Stimulated activated naive B cell treated with anti-CD40 and anti-IgM and Interleukin-4, amounts not matched to agents 10 μg/mL and 1 μg/mL and 100 μg/mL, for 72 hours (primary cell): ENCODE data around the gene NCAM1.
"Not testable (repeated sequence)": the region's sequence is repeated elsewhere in the genome, so short reads cannot be mapped to it uniquely, and the experiment has no call there.

Experiments used
- ATAC-seq, 2 donors: fragments of 150-1000 bp; cut with Tn5 transposase; replicated peaks; 2 replicates each; pipeline ENCODE4 v1.10.0; 2021; ENCODE audit warnings: moderate library complexity in 1 of 2
- DNase-seq: peaks from one replicate; pipeline ENCODE4 v3.0.0; 2021
- H3K27ac Mint-ChIP-seq: one replicate; pipeline ENCODE4 v1.8.0; 2022; ENCODE audit warnings: mild to moderate bottlenecking, mixed read lengths
- H3K27me3 Mint-ChIP-seq, 2 donors: one replicate each; pipeline ENCODE4 v1.8.0; 2022; ENCODE audit warnings: mixed read lengths in 2 of 2
- H3K36me3 Mint-ChIP-seq, 2 donors: one replicate each; pipeline ENCODE4 v1.8.0; 2022; ENCODE audit warnings: mixed read lengths in 2 of 2, mild to moderate bottlenecking in 1 of 2
- H3K4me1 Mint-ChIP-seq, 2 donors: one replicate each; pipeline ENCODE4 v1.8.0; 2022; ENCODE audit warnings: mixed read lengths in 2 of 2, mild to moderate bottlenecking in 1 of 2
- H3K4me3 Mint-ChIP-seq, 2 donors: one replicate each; pipeline ENCODE4 v1.8.0; 2022; ENCODE audit warnings: mild to moderate bottlenecking in 2 of 2, mixed read lengths in 2 of 2, moderate library complexity in 1 of 2
- H3K9me3 Mint-ChIP-seq, 2 donors: one replicate each; pipeline ENCODE4 v1.8.0; 2022; ENCODE audit warnings: mixed read lengths in 2 of 2, mild to moderate bottlenecking in 1 of 2

The NCAM1 gene

GRCh38 chr11:113289431-113290187 lies 328.4 kb downstream of the NCAM1 start:
- no peak overlapping the region for H3K4me3 Mint-ChIP-seq
- peak; percentile 73 for DNase-seq
- H3K27ac Mint-ChIP-seq: no peak overlapping the region
- no peaks in the 10 kb centered on the region for H3K9me3 Mint-ChIP-seq
- H3K36me3 Mint-ChIP-seq: no peaks in the 10 kb centered on the region
- peaks cover 19 to 36% of the 10 kb centered on the region in 2 donors for H3K27me3 Mint-ChIP-seq
- H3K4me1 Mint-ChIP-seq: peaks cover 4% of the 10 kb centered on the region in 2 donors
- peak; percentile 99 to 100 for ATAC-seq

- Mint-ChIP-seq H3K9me3 (no peaks in the 10 kb centered on the region), H3K36me3 (no peaks in the 10 kb centered on the region), H3K4me1 (peaks cover 4% of the 10 kb centered on the region in 2 donors), H3K4me3 (no peak overlapping the region), H3K27me3 (peaks cover 41 to 60% of the 10 kb centered on the region in 2 donors), H3K27ac (no peak overlapping the region)
- ATAC-seq (no peak), DNase-seq (no peak)
These were observed 332.7 kb downstream of the NCAM1 start for GRCh38 chr11:113293936-113294335.

- Mint-ChIP-seq H3K36me3 (no peaks in the 10 kb centered on the region), H3K4me3 (no peak overlapping the region), H3K27ac (no peak overlapping the region), H3K9me3 (no peaks in the 10 kb centered on the region), H3K4me1 (no peaks in the 10 kb centered on the region), H3K27me3 (peaks cover 49 to 74% of the 10 kb centered on the region in 2 donors)
- ATAC-seq (no peak), DNase-seq (no peak)
These were observed 334.8 kb downstream of the NCAM1 start for GRCh38 chr11:113295993-113296392.

DNA sequence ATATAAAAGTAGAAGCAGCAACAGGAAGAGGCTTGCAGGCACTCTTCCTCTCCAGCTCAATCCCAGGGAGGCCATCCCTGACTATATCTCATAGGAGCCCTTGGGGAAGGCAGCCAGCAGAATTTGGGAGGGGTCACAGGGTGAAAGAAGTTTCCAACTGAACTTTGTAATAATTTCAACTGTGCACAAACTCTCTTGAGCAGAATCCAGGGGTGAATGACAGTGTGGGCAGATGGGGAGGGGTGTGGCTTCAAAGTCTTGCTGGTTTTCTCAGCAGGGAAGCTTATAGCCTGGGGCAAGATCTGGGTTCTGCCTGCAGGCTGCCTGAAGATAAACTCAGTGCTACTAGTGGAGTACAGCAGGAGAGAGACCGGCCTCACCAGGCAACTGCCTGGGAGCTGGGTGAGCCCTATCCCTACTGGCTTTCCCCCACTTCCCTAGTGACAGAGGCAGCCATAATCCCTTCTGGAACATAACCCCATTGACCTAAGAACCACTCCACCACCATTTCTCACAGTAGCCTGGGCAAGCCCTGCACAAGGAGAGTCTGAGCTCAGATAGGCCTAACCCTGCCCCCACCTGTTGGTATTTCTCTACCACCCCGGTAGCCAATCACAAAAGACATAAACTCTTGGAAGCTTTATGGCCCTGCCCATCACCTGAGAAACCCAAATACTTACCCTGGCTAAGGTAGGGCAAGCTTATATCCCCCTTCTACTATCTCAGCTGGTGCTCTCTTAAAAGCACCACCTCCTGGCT lies 335.4 kb downstream of the NCAM1 start:
- Mint-ChIP-seq H3K36me3 (no peaks in the 10 kb centered on the region), H3K9me3 (no peaks in the 10 kb centered on the region), H3K4me1 (no peaks in the 10 kb centered on the region), H3K27me3 (peaks cover 54 to 74% of the 10 kb centered on the region in 2 donors), H3K27ac (no peak overlapping the region), H3K4me3 (no peak overlapping the region)
- ATAC-seq (no peak), DNase-seq (no peak)

GRCh38 chr11:113298496-113298895 lies 337.3 kb downstream of the NCAM1 start:
- H3K4me3 Mint-ChIP-seq, H3K36me3 Mint-ChIP-seq, H3K4me1 Mint-ChIP-seq, ATAC-seq, DNase-seq, H3K9me3 Mint-ChIP-seq, H3K27ac Mint-ChIP-seq: not testable (repeated sequence)
- peaks cover 50 to 65% of the 10 kb centered on the region in 2 donors for H3K27me3 Mint-ChIP-seq

DNA sequence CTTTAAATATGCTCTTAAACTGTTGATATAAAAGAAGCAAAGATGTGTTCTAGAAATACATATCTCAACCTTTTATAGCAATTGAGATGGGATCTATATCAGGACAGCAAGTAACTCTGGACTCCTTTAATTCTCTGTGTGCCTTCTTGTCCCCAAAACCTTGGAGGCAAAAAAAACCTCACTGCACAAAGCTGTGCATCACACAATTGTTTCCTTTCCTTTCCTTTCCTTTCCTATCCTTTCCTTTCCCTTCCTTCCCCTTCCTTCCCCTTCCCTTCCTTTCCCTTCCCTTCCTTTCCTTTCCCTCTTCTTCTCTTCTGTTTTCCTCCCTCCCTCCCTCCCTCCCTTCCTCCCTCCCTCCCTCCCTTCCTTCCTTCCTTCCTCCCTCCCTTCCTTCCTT lies 343.7 kb downstream of the NCAM1 start:
- Mint-ChIP-seq H3K9me3 (no peaks in the 10 kb centered on the region), H3K4me1 (no peaks in the 10 kb centered on the region), H3K4me3 (no peak overlapping the region), H3K27me3 (peaks cover 11 to 24% of the 10 kb centered on the region in 2 donors), H3K36me3 (no peaks in the 10 kb centered on the region), H3K27ac (no peak overlapping the region)
- DNase-seq (no peak), ATAC-seq (no peak)

- Mint-ChIP-seq H3K4me1 (no peaks in the 10 kb centered on the region), H3K27ac (no peak overlapping the region), H3K4me3 (no peak overlapping the region), H3K27me3 (peaks cover 11 to 17% of the 10 kb centered on the region in 2 donors), H3K36me3 (no peaks in the 10 kb centered on the region), H3K9me3 (no peaks in the 10 kb centered on the region)
- ATAC-seq (peak; percentile 98 to 99), DNase-seq (peak; percentile 44)
These were observed 344.5 kb downstream of the NCAM1 start for GRCh38 chr11:113305440-113306336.

DNA sequence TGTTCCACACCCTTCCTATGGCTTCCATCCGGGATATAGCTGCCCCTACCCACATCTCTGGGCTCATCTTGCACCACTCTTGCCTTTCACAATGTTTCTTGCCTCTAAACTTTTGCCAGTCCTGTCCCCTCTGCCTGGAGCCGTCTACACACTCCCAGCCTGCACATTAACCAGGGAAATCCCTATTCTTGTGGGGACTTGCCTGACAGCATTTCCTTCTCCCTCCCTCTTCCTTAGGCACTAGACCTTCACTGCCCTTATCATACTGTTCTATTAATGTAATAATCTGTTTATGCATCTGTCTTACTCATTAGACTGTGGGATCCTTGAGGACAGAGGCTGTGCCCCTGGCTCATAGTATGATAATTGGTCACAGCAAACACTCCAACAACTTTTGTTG lies 347.4 kb downstream of the NCAM1 start:
- H3K27ac Mint-ChIP-seq: no peak overlapping the region
- H3K4me1 Mint-ChIP-seq: peaks cover under 1 to 2% of the 10 kb centered on the region in 2 donors
- H3K4me3 Mint-ChIP-seq: no peak overlapping the region
- no peak for ATAC-seq
- DNase-seq: no peak
- H3K9me3 Mint-ChIP-seq: no peaks in the 10 kb centered on the region
- no peaks in the 10 kb centered on the region for H3K36me3 Mint-ChIP-seq
- peaks cover 0 to 5% of the 10 kb centered on the region in 2 donors for H3K27me3 Mint-ChIP-seq

GRCh38 chr11:113311536-113311935 lies 350.3 kb downstream of the NCAM1 start:
- no peak for DNase-seq
- H3K4me1 Mint-ChIP-seq: peaks cover 8 to 14% of the 10 kb centered on the region in 2 donors

GRCh38 chr11:113313601-113314000 lies 352.4 kb downstream of the NCAM1 start:
- H3K4me3 Mint-ChIP-seq: peak overlapping the region; percentile 2 to 88
- no peaks in the 10 kb centered on the region for H3K27me3 Mint-ChIP-seq
- H3K27ac Mint-ChIP-seq: peak overlapping the region; percentile 74
- no peaks in the 10 kb centered on the region for H3K9me3 Mint-ChIP-seq
- ATAC-seq (no peak), DNase-seq (no peak)
- H3K4me1 Mint-ChIP-seq: peaks cover 12 to 14% of the 10 kb centered on the region in 2 donors
- H3K36me3 Mint-ChIP-seq: peaks cover 10 to 18% of the 10 kb centered on the region in 2 donors

More at GRCh38 chr11:113311536-113311935, 350.3 kb downstream of the NCAM1 start:
- Mint-ChIP-seq H3K36me3 (peaks cover 0 to under 1% of the 10 kb centered on the region in 2 donors), H3K27ac (no peak overlapping the region), H3K4me3 (no peak overlapping the region), H3K9me3 (no peaks in the 10 kb centered on the region), H3K27me3 (no peaks in the 10 kb centered on the region)
- ATAC-seq: no peak

- ATAC-seq (no peak), DNase-seq (no peak)
- H3K4me1 Mint-ChIP-seq: peaks cover 12 to 14% of the 10 kb centered on the region in 2 donors
- H3K27me3 Mint-ChIP-seq: no peaks in the 10 kb centered on the region
- H3K36me3 Mint-ChIP-seq: peaks cover 13 to 22% of the 10 kb centered on the region in 2 donors
- peak overlapping the region; percentile 88 for H3K4me3 Mint-ChIP-seq
- H3K9me3 Mint-ChIP-seq: no peaks in the 10 kb centered on the region
- H3K27ac Mint-ChIP-seq: peak overlapping the region; percentile 74
These were observed 352.8 kb downstream of the NCAM1 start for GRCh38 chr11:113314065-113314388.

DNA sequence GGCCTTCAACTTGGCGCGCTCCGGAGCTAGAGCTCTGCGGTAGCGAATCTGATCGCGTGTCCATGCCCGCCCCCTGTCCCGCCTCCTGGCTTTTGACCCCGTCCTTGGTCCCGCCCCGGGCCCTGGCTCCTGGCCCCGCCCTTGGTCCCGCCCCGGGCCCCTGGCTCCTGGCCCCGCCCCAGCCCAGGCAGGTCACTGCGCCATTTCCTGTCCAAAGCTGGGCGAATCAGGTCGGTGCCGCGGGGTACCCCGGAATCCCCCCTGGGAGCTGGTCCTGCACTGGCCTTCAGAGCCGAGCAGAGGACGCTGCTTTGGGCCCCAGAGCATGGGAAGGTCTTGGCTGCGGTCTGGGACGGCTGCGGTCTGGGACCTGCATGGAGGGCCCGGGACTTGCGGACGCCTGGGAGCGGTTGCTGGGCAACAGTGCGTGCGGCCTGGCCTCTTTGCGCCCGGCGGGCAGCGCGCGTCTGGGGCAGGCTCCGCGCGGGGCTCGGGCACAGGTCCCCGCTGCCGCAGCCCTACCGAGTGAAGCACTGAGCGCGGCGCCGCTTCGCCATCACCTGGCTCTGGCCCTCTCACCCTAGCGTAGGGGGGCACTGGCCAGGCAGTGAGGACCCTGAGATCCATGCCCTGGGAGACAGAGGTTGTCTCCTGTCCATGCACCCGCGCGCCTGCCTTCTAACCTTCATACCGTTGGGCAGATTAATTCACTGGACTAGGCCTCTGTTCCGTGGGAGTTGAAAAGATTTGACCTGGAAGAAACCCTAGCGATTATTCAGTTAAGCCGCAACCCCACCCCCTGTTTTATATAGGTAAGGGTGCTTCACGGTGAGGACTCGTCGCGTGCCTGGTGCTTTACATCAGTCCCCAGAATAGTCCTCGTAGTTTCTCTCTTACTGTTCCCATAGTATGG lies 353.4 kb downstream of the NCAM1 start, which contains the start of gene TTC12:
TTC12 (plus strand) TSS at position 195 of the 913 bp plus-strand sequence. CDS start 1,675 bp downstream, outside the sequence.
- ATAC-seq (peak; percentile 99), DNase-seq (peak; percentile 93)
- Mint-ChIP-seq H3K9me3 (no peaks in the 10 kb centered on the region), H3K27ac (peak within 1 kb of the TSS; percentile 94), H3K4me1 (peaks cover 12 to 14% of the 10 kb centered on the region in 2 donors), H3K27me3 (no peaks in the 10 kb centered on the region), H3K4me3 (peak within 1 kb of the TSS; percentile 88), H3K36me3 (peaks cover 18 to 28% of the 10 kb centered on the region in 2 donors)

GRCh38 chr11:113315811-113316210 lies 354.6 kb downstream of the NCAM1 start:
- H3K36me3 Mint-ChIP-seq: peaks cover 21 to 34% of the 10 kb centered on the region in 2 donors
- H3K27ac Mint-ChIP-seq: peak overlapping the region; percentile 87
- DNase-seq: no peak
- H3K27me3 Mint-ChIP-seq: no peaks in the 10 kb centered on the region
- H3K4me1 Mint-ChIP-seq: peaks cover 12 to 14% of the 10 kb centered on the region in 2 donors
- H3K4me3 Mint-ChIP-seq: peak overlapping the region in 1 of 2 donors; percentile 88
- no peak for ATAC-seq
- no peaks in the 10 kb centered on the region for H3K9me3 Mint-ChIP-seq
